Measurements from ENCODE around the gene PDPK1.

GRCh38 chr16:2520097-2520783 is 17.6 kb upstream of the PDPK1 start, which contains the start of gene AMDHD2:
- TF ChIP-seq CTCF (conservative IDR thresholded peaks at IDR 0.05; ENCODE audit: low read depth, low read length) = no peak
- no peak for TF ChIP-seq EZH2 (IDR thresholded peaks at IDR 0.05; ENCODE audit: borderline replicate concordance, low read depth, low read length, poor library complexity, severe bottlenecking)
